ENCODE measurements around the gene MRC2.
"Not testable (repeated sequence)": the region's sequence is repeated elsewhere in the genome, so short reads cannot be mapped to it uniquely, and the experiment has no call there.

Gene MRC2

GRCh38 chr17:62627219-62627903 lies at the start of gene MRC2:
MRC2 (plus strand) TSS chr17:62627670; CDS start chr17:62627803, 133 bp downstream.
- DNase-seq (ENCODE audit: low read depth in 2 of 2): peak; percentile 41 to 50

- no peak for DNase-seq (ENCODE audit: low read depth in 2 of 2)
Measured at GRCh38 chr17:62578757-62579487, 48.5 kb upstream of the MRC2 start.

- no peak for DNase-seq (ENCODE audit: low read depth in 2 of 2)
Measured at GRCh38 chr17:62580947-62581346, 46.5 kb upstream of the MRC2 start.

- DNase-seq (ENCODE audit: low read depth in 2 of 2): no peak
Measured at GRCh38 chr17:62581764-62582163, 45.7 kb upstream of the MRC2 start.

GRCh38 chr17:62587554-62587953 lies 39.9 kb upstream of the MRC2 start:
- no peak for DNase-seq (ENCODE audit: low read depth in 2 of 2)

GRCh38 chr17:62588109-62588508 lies 39.4 kb upstream of the MRC2 start:
- no peak for DNase-seq (ENCODE audit: low read depth in 2 of 2)

GRCh38 chr17:62591333-62591732 lies 36.1 kb upstream of the MRC2 start:
- DNase-seq (ENCODE audit: low read depth in 2 of 2): no peak

- not testable (repeated sequence) for DNase-seq (ENCODE audit: low read depth in 2 of 2)
Measured at GRCh38 chr17:62591822-62592221, 35.6 kb upstream of the MRC2 start.

GRCh38 chr17:62592341-62593099 lies 35.0 kb upstream of the MRC2 start:
- DNase-seq (ENCODE audit: low read depth in 2 of 2): no peak

- DNase-seq (ENCODE audit: low read depth in 2 of 2): no peak
Measured at GRCh38 chr17:62595484-62595883, 32.0 kb upstream of the MRC2 start.

GRCh38 chr17:62596662-62597061 lies 30.8 kb upstream of the MRC2 start:
- no peak for DNase-seq (ENCODE audit: low read depth in 2 of 2)

- no peak for DNase-seq (ENCODE audit: low read depth in 2 of 2)
Measured at GRCh38 chr17:62597150-62597549, 30.3 kb upstream of the MRC2 start.

GRCh38 chr17:62597920-62598319 lies 29.6 kb upstream of the MRC2 start:
- DNase-seq (ENCODE audit: low read depth in 2 of 2): no peak

- DNase-seq (ENCODE audit: low read depth in 2 of 2): no peak
Measured at GRCh38 chr17:62599964-62600657, 27.4 kb upstream of the MRC2 start.

- no peak for DNase-seq (ENCODE audit: low read depth in 2 of 2)
Measured at GRCh38 chr17:62600805-62601204, 26.7 kb upstream of the MRC2 start.

- DNase-seq (ENCODE audit: low read depth in 2 of 2): no peak
Measured at GRCh38 chr17:62601471-62601870, 26.0 kb upstream of the MRC2 start.

GRCh38 chr17:62603783-62604182 lies 23.7 kb upstream of the MRC2 start:
- DNase-seq (ENCODE audit: low read depth in 2 of 2): not testable (repeated sequence)

- DNase-seq (ENCODE audit: low read depth in 2 of 2): no peak
Measured at GRCh38 chr17:62605588-62605987, 21.9 kb upstream of the MRC2 start.

- DNase-seq (ENCODE audit: low read depth in 2 of 2): no peak
Measured at GRCh38 chr17:62611292-62611691, 16.2 kb upstream of the MRC2 start.

GRCh38 chr17:62611728-62612127 lies 15.7 kb upstream of the MRC2 start:
- DNase-seq (ENCODE audit: low read depth in 2 of 2): no peak

GRCh38 chr17:62612289-62612688 lies 15.2 kb upstream of the MRC2 start:
- DNase-seq (ENCODE audit: low read depth in 2 of 2): not testable (repeated sequence)

GRCh38 chr17:62613095-62613494 lies 14.4 kb upstream of the MRC2 start:
- DNase-seq (ENCODE audit: low read depth in 2 of 2): not testable (repeated sequence)
